MM.1S (cell line): ENCODE results near the gene SEMA3A.

Experiments used
- DNase-seq: peaks from one replicate; pipeline ENCODE4 v3.0.0-alpha.2; 2015
- H2AFZ ChIP-seq: fragments of 300-600 bp; sonication (generic); 2 replicates; pipeline ENCODE4 v1.6.0; 2016; ENCODE audit warnings: antibody characterized with exemption, low read length
- H3F3A ChIP-seq: fragments of 300-600 bp; sonication (generic); 2 replicates; pipeline ENCODE4 v1.6.1; 2016; ENCODE audit warnings: mild to moderate bottlenecking, antibody characterized with exemption, low read length, moderate library complexity, mixed read lengths; ENCODE audit not compliant: insufficient read depth
- H3K27ac ChIP-seq: fragments of 300-600 bp; sonication (generic); 2 replicates; pipeline ENCODE4 v1.5.1; 2016; ENCODE audit warnings: mild to moderate bottlenecking, low read length
- H3K27me3 ChIP-seq: fragments of 300-600 bp; sonication (generic); replicated peaks from 2 replicates; pipeline ENCODE4 v1.6.0; 2016; ENCODE audit warnings: low read length; ENCODE audit not compliant: insufficient read depth
- H3K36me3 ChIP-seq: fragments of 300-600 bp; sonication (generic); replicated peaks from 2 replicates; pipeline ENCODE4 v1.6.1; 2016; ENCODE audit warnings: mild to moderate bottlenecking, low read length, mixed read lengths; ENCODE audit not compliant: insufficient read depth
- H3K4me1 ChIP-seq: fragments of 300-600 bp; sonication (generic); 2 replicates; pipeline ENCODE4 v1.6.1; 2016; ENCODE audit warnings: low read length, mixed read lengths
- H3K4me2 ChIP-seq: fragments of 300-600 bp; sonication (generic); 2 replicates; pipeline ENCODE4 v1.6.0; 2016; ENCODE audit warnings: low read depth, low read length
- H3K4me3 ChIP-seq: fragments of 300-600 bp; sonication (generic); 2 replicates; pipeline ENCODE4 v1.5.1; 2016; ENCODE audit warnings: low read length, mixed read lengths
- H3K79me2 ChIP-seq: fragments of 300-600 bp; sonication (generic); 2 replicates; pipeline ENCODE4 v1.6.1; 2016; ENCODE audit warnings: mixed run types, low read length, mixed read lengths
- H3K9ac ChIP-seq: fragments of 300-600 bp; sonication (generic); 2 replicates; pipeline ENCODE4 v1.6.1; 2016; ENCODE audit warnings: low read length, mixed read lengths
- H3K9me2 ChIP-seq: fragments of 300-600 bp; sonication (generic); replicated peaks from 2 replicates; pipeline ENCODE4 v1.6.1; 2016; ENCODE audit warnings: mild to moderate bottlenecking, low read length, mixed read lengths; ENCODE audit not compliant: insufficient read depth
- H3K9me3 ChIP-seq: fragments of 300-600 bp; sonication (generic); replicated peaks from 2 replicates; pipeline ENCODE4 v1.6.1; 2016; ENCODE audit warnings: mild to moderate bottlenecking, low read length, mixed read lengths; ENCODE audit not compliant: insufficient read depth
- H4K20me1 ChIP-seq: fragments of 300-600 bp; sonication (generic); 2 replicates; pipeline ENCODE4 v1.6.1; 2016; ENCODE audit warnings: mild to moderate bottlenecking, low read length, moderate library complexity, mixed read lengths; ENCODE audit not compliant: insufficient read depth
- CTCF ChIP-seq: fragments of 300-600 bp; sonication (generic); IDR thresholded peaks from 2 replicates; pipeline ENCODE4 v1.5.1; 2016; ENCODE audit warnings: antibody characterized with exemption, low read length, mixed read lengths
- EZH2 ChIP-seq: fragments of 300-600 bp; sonication (generic); optimal IDR thresholded peaks from 2 replicates; pipeline ENCODE3; 2017; ENCODE audit warnings: low read depth, mild to moderate bottlenecking, antibody characterized with exemption, low read length, mixed read lengths
- EZH2phosphoT487 ChIP-seq: fragments of 300-600 bp; sonication (generic); IDR thresholded peaks from 2 replicates; pipeline ENCODE4 v1.6.1; 2018; ENCODE audit warnings: antibody characterized with exemption, low read length

The SEMA3A gene

GRCh38 chr7:84207025-84207424 lies 12.4 kb upstream of the SEMA3A start:
- no peaks in the 10 kb centered on the region for H3K9me2 ChIP-seq
- H3F3A ChIP-seq, result no peaks in the 10 kb centered on the region
- DNase-seq, result no peak
- H2AFZ ChIP-seq, result no peak overlapping the region
- no peaks in the 10 kb centered on the region for H4K20me1 ChIP-seq
- H3K27ac ChIP-seq, result no peak overlapping the region
- no peak overlapping the region for H3K9ac ChIP-seq
- H3K4me3 ChIP-seq, result no peak overlapping the region
- no peaks in the 10 kb centered on the region for H3K36me3 ChIP-seq
- H3K27me3 ChIP-seq, result no peaks in the 10 kb centered on the region
- H3K9me3 ChIP-seq, result no peaks in the 10 kb centered on the region
- no peaks in the 10 kb centered on the region for H3K79me2 ChIP-seq
- TF ChIP-seq EZH2 (no peak), EZH2phosphoT487 (no peak), CTCF (no peak)
- no peak overlapping the region for H3K4me2 ChIP-seq
- no peaks in the 10 kb centered on the region for H3K4me1 ChIP-seq

- Histone ChIP-seq H3K36me3 (no peaks in the 10 kb centered on the region), H2AFZ (no peak overlapping the region), H3K79me2 (no peaks in the 10 kb centered on the region), H3K4me2 (no peak overlapping the region), H3F3A (no peaks in the 10 kb centered on the region), H3K9ac (no peak overlapping the region), H4K20me1 (no peaks in the 10 kb centered on the region), H3K9me3 (no peaks in the 10 kb centered on the region), H3K4me1 (no peaks in the 10 kb centered on the region), H3K4me3 (no peak overlapping the region), H3K27me3 (no peaks in the 10 kb centered on the region), H3K9me2 (no peaks in the 10 kb centered on the region), H3K27ac (no peak overlapping the region)
- no peak for TF ChIP-seq EZH2phosphoT487
- TF ChIP-seq CTCF, result no peak
- TF ChIP-seq EZH2, result no peak
- no peak for DNase-seq
Measured at GRCh38 chr7:84204655-84205054, 10.1 kb upstream of the SEMA3A start.

DNA sequence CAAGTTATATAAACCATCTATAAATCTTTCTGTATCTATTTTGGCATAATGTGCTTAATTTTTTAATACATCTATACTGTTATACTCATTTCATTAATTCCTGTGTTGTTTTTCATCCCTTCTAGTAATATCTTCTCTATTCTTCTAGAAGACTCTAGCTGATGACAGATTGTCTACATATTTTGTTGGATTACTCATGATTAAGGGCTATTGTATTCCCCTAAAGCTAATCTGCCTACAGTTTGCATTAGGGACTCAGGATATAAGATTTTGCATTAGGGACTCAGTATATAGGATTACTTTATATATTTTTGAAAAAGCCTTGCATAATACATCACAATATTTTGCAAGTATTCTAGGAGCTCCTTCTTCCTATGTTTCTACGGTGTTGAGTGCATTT lies 8.3 kb upstream of the SEMA3A start:
- no peak for DNase-seq
- Histone ChIP-seq H3K27me3 (no peaks in the 10 kb centered on the region), H3K4me1 (no peaks in the 10 kb centered on the region), H3K36me3 (no peaks in the 10 kb centered on the region), H3K9me2 (no peaks in the 10 kb centered on the region), H3F3A (no peaks in the 10 kb centered on the region), H2AFZ (no peak overlapping the region), H4K20me1 (no peaks in the 10 kb centered on the region), H3K4me3 (no peak overlapping the region), H3K79me2 (no peaks in the 10 kb centered on the region), H3K27ac (no peak overlapping the region), H3K4me2 (no peak overlapping the region), H3K9me3 (no peaks in the 10 kb centered on the region), H3K9ac (no peak overlapping the region)
- TF ChIP-seq CTCF (no peak), EZH2phosphoT487 (no peak), EZH2 (no peak)
